Hematopoietic multipotent progenitor cell treated with erythropoietin and hydrocortisone succinate and interleukin-3 and kit ligand, for 15 days (in vitro differentiated cells): Measurements from ENCODE around the gene GPR65.
"Not testable (repeated sequence)": the region's sequence is repeated elsewhere in the genome, so short reads cannot be mapped to it uniquely, and the experiment has no call there.

Source experiments
- DNase-seq: peaks from one replicate; pipeline ENCODE4 v3.0.0-alpha.2; 2015; ENCODE audit warnings: low spot score

The GPR65 gene

GRCh38 chr14:88004506-88005036 is 364 bp upstream of the GPR65 start:
- DNase-seq: no peak

DNA sequence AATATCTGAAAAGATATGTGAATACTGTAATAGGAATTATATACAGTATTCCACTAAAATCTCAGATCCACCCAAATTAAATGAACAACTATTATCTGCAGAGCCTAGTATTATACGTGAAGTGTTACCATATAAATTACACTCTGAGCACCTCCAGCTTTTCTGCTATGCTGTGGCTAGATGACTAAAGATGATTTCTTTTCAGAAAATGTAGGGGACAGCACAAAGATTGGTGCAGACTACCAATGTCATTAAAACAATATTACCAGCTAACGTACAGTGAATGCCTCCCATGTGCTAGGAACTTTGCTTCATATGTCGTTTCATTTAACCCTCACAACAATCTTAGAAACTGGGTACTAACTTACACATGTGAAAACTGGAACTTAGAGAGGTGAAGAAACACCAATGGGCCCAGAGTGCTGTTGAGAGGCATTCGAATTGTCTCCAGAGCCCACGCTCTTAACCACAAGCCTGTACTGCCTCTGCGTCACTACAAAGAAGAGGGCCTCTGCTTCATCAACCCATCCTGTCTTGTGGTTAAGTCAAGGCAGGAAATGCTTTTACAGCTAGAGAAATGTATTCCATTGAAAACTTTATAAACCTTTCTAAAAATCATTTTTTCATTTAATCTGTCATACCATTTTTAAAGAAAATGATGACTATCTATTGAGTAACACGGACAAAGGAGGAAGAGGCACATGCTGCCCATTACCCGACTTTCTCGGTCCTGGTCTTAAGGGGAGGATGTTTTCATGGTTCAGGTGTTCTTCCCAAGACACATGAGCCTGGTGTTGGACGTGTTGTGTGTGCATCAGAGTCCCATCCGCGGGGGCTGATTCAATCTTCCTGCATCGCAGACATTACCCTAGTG is 1.3 kb downstream of the GPR65 start:
- DNase-seq: no peak

- DNase-seq: no peak
Measured at GRCh38 chr14:88007608-88008007, 2.7 kb downstream of the GPR65 start.

- no peak for DNase-seq
Measured at GRCh38 chr14:88008039-88008742, 3.3 kb downstream of the GPR65 start.

GRCh38 chr14:88009486-88009885 is 4.6 kb downstream of the GPR65 start:
- no peak for DNase-seq

GRCh38 chr14:88010331-88010730 is 5.4 kb downstream of the GPR65 start:
- DNase-seq: no peak

GRCh38 chr14:88012495-88012894 is 7.6 kb downstream of the GPR65 start:
- no peak for DNase-seq

DNA sequence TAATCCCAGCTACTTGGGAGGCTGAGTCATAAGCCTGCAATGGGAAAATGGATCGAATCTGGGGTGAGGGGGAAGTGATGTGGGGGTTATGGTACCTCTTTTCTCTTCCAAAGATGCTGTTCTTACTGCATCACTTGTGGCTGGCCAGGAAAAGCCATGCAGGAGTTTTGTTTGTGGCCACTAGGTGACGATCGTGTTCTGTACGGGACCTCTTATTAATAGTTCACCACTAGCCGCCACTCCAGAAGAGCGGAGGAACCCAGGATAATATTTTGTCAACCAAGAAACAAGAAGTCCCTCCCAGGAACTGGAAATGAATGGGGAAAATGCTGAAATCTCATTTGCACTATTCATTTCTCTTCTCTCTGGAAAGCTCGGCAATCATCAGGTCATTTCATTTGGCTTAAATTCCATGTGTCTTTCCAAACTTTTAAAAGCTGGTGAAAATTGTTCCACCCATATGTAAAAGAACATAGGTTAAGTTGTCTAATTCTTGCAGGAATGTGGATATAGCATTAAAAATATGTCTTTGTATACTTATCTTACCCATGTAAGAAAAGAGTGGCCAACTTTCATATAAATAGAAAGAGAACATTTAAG is 8.9 kb downstream of the GPR65 start:
- peak; percentile 66 for DNase-seq

DNA sequence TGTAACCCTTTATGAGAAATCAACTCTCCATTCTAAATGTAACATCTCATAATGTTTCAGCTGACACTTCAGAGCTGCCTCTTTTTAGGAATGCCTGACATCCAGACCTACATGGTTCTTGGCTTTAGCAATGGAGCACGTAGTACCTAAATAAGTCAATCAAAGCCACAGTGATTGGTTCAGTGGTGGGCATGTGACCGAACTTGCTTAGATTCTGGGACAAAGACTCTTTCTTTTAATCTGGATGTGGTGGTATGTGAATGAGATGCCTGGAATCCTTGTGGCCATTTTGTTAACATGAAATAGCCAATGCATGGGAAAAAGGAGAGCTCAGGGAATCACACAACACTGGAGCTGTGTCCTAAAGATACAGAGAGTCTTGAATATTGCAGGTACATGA is 11.8 kb downstream of the GPR65 start:
- DNase-seq: no peak

- no peak for DNase-seq
Measured at GRCh38 chr14:88017535-88017934, 12.6 kb downstream of the GPR65 start.

- DNase-seq: peak; percentile 7
Measured at GRCh38 chr14:88023658-88024187, 18.8 kb downstream of the GPR65 start.

- DNase-seq: not testable (repeated sequence)
Measured at GRCh38 chr14:88024252-88025086, 19.5 kb downstream of the GPR65 start.

DNA sequence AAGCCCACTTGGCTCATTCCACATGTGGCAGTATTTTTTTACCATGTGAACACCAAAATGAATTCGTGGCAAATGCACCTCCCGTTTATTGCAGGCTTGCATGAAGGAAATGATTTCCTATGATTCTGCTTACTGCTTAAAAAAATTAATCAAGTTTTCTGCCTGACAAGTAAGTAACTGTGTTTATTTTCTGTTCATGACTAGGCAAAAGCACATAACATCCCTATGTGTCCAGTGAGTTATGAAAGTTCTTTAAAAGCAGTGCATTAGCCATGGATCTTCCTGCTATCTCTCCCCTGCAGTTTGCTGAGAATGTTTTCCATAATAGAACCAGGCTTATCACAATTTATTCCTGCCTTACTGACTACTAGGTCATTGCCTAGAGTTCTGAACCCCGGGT is 20.4 kb downstream of the GPR65 start:
- DNase-seq: no peak

DNA sequence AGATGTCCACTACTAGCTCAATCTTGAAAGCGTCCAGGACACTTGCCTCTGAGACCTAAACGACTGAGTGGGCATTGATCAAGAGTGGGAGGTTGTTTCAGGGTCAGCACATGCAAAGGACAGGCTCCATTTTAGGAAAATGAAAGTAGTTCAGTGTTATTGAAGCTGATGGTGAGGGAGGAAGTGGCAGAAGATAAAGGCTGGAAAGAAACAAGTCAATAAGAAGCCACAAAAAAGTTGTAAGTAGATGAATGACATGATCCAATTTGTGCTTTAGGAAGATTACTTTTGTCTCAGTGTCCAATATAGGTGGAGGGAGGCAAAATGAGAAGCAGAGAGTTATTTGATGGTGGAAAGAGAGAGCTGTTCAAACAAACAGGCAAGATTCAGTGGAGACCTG is 22.0 kb downstream of the GPR65 start:
- DNase-seq: no peak

DNA sequence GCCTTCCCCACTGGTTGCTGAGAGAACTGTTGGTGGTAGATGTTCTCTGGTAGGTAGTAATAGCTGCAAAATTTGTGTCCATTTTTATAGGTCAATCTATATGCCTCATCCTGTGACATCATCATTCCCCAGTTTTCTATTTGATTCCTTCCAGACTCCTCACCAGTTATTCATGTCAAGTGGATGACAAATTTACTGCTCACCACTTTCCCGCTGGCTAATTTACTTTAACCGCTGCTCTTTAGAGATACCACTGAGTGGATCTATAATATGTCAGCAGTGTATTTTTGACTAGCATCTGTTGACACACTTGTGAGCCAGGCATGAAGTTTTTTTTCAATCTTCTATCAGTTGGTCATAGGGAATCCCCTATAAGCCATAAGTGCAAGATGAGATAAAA is 24.6 kb downstream of the GPR65 start:
- no peak for DNase-seq

DNA sequence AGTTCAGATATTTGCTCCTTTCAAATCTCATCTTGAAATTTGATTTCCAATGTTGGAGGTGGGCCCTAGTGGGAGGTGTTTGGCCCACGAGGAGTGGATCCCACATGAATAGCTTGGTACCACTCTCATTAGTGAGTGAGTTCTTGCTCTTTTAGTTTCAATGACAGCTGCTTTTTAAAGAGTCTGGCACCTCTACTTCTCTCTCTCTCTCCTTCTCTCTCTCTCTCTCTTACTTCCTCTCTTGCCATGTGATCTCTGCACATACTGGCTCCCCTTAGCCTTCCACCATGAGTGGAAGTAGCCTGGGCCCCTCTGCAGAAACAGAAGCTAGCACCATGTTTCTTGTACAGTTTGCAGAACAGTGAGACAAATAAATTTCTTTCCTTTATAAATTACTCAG is 25.1 kb downstream of the GPR65 start:
- no peak for DNase-seq

DNA sequence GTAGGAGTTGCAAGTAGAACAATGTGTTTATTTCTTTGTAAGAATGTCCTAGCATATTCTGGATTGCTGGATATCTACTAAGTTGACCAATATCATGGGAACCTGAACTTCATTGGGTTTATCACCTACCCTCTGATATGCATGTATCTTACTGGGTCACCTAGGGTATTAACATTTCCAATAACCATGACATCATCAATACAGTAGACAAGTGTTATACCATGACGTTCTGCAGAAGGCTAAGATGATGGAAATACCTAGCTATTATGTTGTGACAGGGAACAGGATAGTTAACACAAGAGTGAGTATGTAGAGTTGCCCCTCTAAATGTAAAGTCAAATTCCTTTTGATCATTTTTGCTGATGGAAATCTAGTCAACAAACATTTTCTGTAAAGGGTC is 26.0 kb downstream of the GPR65 start:
- no peak for DNase-seq

- no peak for DNase-seq
Measured at GRCh38 chr14:88032373-88032772, 27.4 kb downstream of the GPR65 start.

GRCh38 chr14:88034076-88034475 is 29.1 kb downstream of the GPR65 start:
- no peak for DNase-seq

DNA sequence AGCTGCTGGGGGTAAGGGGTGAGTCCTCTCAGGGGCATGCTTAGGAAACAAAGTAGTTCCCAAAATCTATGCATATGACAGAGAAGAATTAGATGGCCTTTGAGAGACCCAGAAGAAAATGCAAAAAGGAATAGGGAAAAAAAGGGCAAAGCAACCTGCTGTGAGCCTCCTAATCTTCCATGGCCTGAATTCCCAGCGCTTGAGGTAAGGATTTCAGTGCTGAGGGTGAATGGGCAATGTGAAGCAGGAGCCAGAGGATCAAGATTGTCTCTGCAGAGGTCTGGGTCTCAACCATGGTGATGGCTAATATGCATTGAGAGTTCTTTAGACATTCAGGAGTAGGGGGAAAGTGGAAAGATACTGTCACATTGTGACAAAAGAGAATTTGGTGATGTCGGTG is 31.5 kb downstream of the GPR65 start:
- no peak for DNase-seq

- DNase-seq: no peak
Measured at GRCh38 chr14:88037325-88037724, 32.4 kb downstream of the GPR65 start.

DNA sequence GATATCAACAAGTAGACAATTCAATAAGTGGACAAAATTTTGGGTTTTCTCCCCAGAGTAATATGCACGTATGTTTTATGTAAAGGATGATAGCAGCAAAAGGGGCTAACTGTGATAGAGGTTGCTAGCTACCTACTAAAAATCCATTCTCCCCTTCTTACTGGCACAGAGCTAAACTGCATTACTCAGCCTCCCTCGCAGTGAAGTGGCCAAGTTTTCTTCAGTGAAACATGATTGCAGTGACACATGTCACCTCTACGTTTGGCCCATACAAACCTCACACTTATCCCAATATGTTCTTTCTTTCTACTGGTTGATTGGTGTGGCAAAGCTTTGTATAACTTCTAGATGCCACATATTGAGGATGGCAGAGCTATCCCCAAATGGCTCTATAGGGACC is 34.3 kb downstream of the GPR65 start:
- DNase-seq: no peak
